Stimulated activated CD4-positive, alpha-beta T cell treated with anti-CD3 and anti-CD28 coated beads, Interleukin-2, amount 100 ng/mL, for 48 hours (primary cell): ENCODE data around the gene GPC6.

Experiments used
- DNase-seq, 2 donors: peaks; one replicate each; pipeline ENCODE4 v3.0.0-alpha.2; 2020

Gene GPC6

DNA sequence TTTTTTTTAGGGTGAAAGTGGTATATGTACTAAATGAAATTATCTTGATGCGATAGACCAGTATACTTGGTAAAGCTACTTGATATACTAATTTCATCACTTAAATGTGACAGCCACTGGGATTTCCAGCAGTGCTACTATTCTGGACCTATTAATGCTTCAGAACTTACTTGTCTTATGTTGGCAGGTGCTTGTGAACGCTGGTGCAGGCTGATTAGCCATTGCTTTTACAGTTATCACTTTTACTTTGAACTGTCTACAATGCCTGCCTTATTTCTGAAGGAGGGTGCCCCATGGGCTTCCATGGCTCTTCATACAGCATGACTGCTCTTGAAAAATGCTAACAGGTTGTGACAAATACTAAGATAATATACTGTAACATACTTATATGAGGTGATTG is 294.7 kb downstream of the GPC6 start:
- DNase-seq: no peak

DNA sequence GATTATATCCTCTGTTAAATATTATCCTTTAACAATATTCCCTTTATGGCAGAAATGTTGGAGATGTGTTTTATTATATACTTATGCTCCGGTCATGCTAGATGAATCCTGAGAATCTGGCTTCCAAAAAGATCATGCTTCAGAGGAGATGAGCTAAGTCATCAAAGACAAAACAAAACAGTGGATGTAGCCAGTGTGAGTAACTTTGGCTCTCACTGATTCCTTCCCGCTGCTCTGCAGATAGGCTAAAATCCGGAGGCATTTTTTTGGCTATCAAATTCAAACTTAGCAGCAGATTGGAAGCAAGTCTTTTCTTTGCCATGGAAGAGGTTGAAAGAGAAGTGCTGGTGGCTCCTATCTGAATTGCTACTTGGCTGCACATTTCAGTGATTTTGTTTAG is 295.9 kb downstream of the GPC6 start:
- no peak for DNase-seq

DNA sequence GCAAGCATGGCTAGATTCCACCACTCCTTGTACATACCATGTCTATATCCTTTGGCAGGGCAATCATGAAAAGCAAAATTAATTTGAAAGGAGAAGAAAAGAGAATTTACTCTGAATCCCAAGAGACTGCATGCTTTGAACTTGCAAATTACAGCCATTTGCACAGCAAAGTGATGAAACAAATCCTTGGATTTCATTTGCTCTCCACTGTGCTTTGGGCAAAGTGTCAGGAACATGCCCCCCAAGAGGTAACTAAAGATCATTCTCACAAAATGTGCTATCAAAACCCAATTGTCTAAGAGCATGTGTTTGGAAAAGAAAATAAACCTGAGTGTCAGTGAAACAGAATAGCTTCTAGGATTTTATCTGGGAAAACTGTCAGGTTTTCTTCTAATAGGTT is 298.5 kb downstream of the GPC6 start:
- DNase-seq: no peak

DNA sequence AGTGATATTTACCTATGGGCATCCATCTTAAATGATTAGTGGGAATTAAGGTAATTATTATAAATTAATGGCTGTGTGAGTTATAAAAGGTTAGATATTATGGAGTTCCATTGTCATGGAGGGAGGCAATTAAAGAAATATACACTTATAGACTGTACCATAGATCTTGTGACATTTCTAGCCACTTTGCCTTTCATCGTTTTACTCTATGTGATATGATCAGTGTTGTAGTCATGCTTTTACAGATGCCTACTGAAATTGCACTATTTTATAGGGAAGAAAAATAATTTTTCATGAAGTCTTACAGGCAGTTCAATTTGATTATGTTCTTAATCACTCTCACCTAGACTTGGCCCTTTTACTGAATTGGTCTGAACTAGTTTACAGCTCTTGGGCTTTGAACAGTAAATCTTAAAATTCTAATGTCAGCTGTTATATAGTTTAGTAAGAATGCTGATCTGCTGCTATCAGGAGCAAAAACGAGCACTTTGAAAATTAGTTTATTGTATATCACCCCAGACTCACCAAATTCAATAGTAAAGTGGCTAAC is 301.2 kb downstream of the GPC6 start:
- DNase-seq: no peak

DNA sequence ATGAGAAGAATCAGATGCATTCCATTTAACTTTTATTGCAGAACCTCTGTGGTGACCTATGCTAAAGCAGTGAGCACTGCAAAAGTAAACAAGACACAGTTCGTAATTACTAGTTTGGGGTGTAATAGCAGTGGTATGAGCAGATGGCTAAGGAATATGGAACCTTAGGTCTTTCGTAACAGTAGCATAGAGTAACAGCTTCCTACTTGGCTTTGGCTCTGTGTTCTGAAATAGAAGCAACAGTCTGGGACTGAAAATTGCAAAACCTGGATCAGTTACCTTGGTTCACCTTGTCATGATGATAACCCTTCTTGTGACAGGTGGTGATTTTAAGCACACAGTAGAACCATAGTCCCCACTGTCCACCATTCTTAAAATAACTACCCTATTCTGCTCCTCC is 303.4 kb downstream of the GPC6 start:
- DNase-seq: no peak

DNA sequence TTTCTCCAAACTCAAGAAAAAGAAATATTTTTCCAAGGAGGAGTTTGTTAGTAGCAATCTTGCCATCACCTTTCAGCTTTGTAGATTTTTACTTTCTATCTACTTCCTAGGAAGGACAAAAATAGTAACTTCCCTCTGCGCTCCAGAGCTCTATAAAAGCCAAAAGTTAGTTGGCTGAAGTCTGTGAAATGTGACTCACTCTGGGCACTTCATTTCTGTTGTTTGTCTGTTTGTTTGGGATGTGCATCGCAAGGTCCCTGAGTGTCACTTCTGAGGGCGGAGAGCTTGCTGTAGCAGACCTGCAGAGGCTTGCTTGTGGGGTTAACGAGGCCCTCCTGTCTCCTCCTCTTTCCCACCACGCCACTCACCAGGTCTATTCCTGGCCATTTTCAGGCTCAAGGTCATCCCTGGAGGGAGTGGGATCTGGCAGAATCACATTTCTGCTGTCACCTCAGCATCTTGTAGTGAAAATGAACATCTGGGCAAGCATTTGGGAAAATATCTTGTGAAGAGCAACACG is 307.6 kb downstream of the GPC6 start:
- no peak for DNase-seq

DNA sequence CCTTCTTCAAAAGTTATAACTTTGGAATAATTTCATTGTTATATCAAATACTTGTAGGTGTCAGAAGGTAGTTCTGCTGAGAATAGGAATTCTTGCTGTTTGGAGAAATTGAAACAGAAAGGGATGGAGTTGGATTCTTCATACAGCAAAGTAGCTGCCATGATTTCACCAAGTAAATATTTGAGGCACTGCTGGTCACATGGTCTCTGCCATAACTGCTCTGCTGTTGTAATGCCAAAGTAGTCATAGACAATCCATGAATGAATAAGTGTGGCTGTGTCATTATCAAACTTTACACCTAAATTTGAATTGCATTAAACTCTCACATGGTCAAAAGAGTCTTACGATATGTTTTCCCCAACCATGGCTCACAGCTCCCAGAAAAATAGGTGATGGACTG is 308.6 kb downstream of the GPC6 start:
- no peak for DNase-seq

DNA sequence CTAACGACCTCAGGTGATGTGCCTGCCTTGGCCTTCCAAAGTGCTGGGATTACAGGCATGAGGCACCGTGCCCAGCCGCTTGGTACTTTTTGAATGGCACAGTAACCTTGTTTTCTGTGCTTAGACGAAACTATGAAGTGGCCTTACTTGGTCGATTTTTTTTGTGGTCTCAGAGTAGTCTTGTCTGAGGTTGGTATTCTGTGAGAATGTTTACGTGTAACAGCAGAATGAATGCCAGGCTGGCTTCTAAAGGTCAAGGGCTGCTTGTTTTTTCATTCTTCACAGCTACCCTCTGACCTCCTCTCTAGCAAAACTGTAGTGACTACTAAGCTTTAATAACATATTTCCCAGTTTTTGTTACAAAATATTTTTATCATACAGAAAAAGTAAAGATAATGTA is 313.3 kb downstream of the GPC6 start:
- no peak for DNase-seq

DNA sequence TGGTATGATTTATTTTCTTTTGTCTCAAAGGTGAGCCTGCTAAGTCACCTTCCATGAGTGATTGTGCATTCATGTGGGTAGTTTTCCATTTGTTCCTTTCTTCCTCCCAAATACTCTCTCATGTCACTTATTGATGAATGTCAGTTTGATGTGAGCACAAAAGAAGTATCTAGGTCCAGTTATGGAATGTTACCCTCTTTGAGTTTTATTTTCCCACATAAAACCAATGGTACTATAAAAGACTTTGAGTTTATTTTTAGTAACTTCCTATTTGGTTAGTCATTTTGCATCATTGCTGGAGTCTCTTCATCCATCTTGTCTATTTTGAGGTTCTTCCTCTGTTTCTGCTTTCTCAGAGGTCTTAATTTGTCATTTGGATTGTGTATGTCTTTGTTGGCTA is 321.3 kb downstream of the GPC6 start:
- no peak for DNase-seq

DNA sequence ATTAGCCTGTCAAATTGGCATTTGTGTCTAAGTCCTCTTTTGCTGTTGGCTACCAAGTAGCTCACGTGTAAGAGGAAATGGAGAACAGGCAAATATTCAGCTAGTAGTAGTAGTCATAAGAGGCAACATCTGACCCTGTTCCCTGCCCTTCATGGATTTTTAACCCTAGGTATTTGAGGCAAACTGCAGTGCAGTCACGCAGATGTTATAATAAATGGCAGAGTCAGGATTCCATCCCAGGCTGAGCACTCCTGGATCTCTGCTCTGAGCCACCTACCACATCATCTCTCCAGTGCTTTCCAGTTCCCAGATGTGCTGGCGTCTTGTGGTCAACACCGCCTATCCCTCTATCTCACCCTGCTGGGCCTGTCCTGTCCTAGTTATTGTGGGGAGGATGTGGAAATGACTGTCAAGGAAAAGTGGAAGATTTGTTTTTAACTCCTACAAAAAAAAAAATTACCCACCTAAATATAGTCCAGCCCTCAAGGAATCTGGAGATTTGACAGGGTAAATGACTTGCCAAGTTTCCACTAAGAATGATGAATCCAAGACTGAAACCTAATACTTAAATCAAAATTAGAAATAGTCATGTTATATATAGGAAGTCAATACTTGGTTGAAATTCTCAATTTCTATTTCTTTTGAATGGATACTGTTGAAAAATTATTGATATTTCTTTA is 322.9 kb downstream of the GPC6 start:
- DNase-seq: no peak

DNA sequence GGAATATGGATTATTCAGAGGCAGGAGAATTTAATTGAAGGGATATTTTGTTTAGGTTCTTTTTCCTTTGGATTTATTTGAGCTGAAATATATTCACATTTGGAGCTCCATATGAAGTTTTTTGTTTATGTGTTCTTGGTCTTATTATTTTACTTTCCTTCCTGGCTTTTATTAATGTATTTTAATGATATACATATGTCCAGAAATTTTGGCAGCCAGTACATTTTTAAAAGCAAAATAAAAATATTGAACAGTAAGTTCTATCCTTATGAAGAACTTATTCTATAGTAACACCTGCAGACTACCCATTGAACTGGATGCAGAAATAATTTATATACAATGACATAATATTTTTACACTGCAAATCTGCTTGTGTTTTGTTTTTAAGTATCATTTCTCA is 323.6 kb downstream of the GPC6 start:
- no peak for DNase-seq

DNA sequence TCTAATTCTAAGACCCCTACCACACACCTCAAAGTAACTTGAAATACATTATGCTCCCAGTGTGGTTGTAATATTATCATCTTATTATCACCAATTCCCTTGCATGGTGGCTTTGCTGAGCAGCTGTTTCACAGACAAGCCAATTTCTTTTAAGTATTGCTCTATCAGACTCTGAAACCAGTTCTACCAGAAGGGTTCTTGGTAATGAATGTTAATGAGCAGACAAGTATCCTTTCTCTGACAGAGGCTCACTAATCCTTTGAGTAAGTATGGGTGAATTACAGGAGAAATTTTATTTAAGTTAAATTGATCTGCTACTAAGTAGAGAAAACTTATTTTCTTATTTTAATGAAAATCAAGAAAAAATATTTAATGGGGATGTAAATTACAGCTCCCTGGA is 326.0 kb downstream of the GPC6 start:
- DNase-seq: no peak

DNA sequence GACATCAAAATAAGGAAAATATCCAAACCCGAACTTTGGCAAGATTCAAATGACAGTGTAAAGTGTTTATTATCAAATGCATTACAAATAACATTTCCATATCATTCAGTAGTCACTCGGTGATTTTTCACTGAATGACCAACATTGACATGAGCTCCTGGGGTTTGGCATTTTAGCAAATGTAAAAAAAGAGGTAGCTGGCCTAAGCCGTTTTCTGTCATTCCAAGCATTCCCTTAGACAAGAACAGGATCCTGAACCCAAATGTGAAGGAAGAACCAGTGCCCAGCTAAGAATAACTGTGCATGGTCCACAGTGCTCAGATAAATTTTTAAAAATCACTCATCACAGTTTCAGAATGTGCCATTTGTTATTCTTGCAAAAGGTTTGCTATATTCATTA is 327.9 kb downstream of the GPC6 start:
- no peak for DNase-seq

DNA sequence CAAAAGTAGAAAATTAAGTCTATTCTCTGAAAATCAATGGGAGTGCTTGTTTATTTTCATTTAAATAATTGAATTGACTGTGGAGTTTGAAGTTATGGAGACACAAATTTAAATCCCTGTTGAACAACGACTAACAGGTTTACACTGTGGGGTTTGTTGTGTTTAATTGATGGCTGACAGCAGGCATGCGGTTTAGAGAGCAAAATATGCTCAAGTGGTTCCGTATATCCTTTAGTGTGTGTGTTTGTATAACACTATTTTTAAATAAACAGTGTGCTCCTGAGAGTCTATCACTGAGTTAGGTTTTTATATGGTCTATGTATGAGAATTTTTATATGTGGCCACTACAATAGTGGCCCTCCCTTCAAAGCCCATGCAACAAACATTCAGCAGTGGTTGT is 332.0 kb downstream of the GPC6 start:
- DNase-seq: no peak

DNA sequence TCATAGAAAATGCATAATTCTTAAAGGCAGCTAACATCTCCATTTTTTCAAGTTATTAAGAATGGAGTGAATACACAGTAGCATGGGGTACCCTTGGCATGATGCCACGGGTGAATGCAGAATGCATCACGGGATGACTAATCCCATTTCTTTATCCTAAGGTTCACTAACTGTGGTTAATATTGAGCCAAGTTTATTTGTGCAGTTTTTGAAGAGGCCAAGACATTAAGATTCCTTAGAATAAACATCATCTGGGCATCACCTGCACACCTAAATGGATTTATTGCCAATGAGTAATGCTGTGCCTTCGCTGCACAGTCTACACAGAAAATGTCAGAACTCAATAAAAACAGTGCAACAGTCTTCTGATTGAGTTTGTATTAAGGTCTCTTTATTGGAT is 333.1 kb downstream of the GPC6 start:
- no peak for DNase-seq

DNA sequence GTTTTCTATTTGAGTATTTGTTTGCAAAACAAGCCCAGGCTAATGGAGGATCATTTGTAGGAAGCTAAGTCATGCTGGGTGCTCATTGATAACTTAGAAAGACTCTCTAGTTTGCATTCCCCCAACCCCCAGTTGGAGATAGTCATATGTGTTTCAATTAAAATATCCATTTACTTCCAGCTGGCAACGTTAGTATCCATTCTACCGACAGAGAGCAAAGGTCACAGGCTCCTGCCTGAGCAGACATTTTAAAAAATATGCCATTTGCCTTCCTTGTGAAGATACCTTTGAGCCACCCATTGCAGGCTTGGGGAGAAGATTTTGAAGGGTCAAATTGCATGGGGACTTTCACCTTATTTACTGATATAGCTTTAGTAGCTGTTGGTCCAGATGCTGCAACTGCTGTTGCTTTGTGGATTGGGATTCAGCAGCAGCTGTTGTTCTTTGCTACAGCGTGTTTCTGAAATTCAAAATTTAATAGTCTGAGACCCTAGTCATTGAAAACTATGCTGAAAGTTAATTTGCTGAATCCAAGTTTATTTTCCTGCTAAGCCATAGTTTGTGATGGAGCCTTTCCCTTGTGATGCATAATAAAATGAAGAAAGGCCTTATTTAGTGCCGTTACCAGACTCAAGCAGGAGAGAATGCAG is 335.1 kb downstream of the GPC6 start:
- no peak for DNase-seq

DNA sequence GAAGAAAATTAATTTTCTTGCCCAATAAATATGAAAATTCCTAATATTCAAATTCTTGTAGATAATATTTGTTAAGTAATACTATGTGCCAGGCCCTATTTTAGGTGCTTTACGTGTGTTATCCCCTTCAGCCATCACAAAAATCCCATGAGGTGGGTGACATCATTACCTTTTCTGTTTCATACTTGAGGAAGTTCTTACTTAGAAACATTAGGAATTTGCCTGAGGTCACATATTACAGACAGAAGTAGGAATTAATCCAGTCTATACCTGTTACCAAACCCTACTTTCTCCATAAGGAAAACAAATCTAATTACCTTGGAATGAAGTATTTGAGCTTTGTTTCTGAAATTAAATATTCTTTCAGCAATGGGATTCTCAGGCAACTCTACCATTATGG is 336.1 kb downstream of the GPC6 start:
- DNase-seq: no peak

DNA sequence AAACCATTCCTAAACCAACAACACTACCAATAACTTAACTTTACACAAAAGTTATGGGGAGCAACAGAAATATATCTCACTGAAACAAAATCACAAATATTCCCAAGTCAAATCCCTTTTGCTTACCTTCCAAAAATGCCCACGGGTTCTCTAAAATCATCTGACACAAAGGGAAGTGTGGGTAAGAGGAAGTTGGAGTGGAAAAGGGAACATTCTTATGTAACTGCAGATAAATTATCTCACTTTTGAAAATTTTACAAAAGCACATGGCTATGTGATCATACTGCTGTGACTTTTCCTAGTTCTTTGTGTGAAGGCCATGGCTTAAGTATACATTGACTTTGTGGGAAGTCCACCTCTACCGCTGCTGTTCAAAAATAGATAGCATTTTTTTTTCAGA is 350.5 kb downstream of the GPC6 start:
- DNase-seq: no peak

DNA sequence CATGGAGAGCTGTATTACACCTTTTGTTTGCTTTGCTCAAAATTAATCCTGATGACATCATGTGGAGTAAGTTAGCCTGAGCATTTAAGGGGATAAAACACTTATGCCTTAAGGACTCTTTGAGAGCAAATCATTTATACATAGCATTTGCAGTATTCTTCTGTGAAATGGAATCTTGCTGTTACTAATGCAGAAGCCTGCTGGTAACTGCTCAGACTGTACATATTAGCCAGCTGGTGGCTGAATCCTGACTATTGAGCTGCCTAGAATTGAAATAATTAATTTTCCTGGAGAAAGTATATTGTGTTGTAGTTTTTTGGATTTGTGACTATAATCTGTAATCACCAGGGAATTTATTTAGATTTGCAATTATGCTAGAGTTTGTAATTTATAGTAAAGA is 363.2 kb downstream of the GPC6 start:
- DNase-seq: no peak

DNA sequence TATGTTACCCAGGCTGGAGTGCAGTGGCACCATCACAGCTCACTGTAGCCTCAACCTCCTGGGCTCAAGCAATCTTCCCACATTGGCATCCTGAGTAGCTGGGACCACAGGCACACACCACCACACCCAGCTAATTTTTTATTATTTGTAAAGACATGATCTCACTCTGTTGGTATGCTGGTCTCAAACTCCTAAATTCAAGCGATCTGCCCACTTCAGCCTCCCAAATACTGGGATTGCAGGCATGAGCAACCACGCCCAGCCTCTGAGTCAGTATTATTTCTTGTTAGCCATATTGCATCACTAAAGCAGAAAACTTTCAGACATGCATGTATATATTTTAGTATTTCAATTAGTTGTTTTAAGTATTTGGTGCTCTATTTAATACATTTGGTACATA is 376.4 kb downstream of the GPC6 start:
- DNase-seq: no peak

DNA sequence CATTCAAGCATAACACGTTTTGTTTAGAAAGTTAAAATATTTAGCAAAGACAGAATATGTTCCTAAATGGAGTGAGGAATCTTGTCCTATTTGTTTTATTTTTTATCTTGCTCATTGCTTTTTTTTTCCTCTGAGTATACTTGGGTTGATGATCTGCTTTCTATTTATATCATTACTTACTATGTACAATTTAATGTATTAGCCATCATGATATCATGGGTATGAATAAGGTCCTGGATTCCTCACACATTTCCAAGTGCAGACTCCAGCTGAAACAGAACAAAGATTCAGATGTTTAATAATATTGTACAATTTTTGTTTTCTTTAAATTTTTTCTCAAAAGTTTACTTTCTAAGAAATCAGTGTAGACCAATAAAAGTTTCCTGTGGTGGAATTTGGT is 388.2 kb downstream of the GPC6 start:
- no peak for DNase-seq

DNA sequence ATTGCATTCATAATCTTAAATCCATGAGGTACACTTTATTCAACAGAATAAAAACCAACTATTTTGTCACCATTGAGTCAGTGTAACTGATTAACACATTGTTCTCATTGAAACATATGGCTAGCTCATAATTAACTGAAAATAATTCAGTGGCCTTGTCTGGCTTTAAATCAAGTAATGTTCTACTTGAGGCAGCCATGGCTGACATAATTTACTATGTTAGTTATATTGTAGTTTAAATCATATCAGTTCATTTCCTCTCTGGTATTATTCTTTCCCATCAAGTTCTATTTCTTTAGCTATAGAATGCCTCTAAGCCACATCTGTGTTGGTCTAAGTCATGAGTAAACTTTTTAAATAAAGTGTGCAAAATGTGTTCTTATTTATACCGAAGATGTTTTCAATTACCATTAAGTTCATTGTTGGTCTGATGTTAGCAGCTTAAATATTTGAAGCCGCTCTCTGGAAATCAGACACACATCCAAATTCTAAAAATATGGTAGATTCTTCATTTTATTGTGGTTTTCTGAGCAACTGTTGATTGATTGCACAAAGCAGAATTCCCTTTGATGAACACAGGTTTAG is 393.7 kb downstream of the GPC6 start:
- no peak for DNase-seq

DNA sequence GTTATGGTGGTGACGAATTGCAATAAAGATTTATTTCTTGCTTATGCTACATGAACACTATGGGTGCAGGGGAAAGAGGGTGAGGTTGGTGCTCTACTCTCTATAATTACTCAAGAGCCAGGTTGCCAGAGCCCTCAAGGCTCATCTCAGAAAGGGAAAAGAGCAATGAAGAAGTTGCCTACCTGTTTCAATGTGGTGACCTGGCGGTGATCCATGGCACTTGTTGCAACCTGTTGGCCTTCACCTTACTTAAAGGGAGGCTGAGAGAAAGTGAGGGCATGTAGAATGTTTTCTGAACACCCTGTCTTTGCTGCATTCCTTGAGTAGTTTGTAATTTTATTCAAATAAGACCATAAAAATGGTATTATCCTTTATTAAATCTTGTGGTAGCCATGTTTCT is 394.4 kb downstream of the GPC6 start:
- no peak for DNase-seq

DNA sequence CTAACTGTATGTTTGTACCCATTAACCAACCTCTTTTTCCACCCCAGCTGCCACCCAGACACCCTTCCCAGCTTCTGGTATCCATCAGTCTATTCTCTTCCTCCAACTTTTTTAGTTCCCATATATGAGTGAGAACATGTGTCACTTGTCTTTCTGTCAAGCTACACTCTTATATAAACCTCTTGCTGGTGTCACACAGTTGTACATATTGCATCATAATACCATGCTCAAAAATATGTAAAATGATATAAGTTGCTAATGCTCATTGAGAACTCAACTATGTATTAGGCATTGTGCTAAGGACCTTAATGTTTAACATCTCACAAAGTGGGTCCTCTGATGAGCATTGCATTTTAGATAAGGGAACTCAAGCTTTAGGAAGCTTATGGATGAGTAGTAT is 395.4 kb downstream of the GPC6 start:
- no peak for DNase-seq
